K562 (cell line): ENCODE data around the gene UBAC2. TPM values are rescaled to one million over a fixed set of nuclear protein-coding genes. Genes with fewer than 3 reads are reported as not detected.

Source experiments
- ATAC-seq: fragments of 200-7000 bp; cut with Tn5 transposase; 3 replicates; pipeline ENCODE4 v1.9.1; 2020; ENCODE audit warnings: moderate library complexity
- BruUV-seq: library from RNA; stranded (reverse); fragments of 400-500 nt; replicated peaks from 2 replicates; lab custom pipeline; 2021; lab: Mats Ljungman, UMichigan
- CTCF ChIA-PET: fragments of 300-600 bp; formaldehyde crosslinking; extraction: SDS; loops from one replicate; lab custom pipeline; 2021; ENCODE audit warnings: low intra/inter-chr PET ratio; lab: Yijun Ruan, JAX
- POLR2A ChIA-PET: fragments of 300-600, 350-650 bp; sonication (Branson Sonifier 250); formaldehyde crosslinking; extraction: SDS; loops from one replicate; lab custom pipeline; 2021; ENCODE audit warnings: antibody characterized with exemption, inconsistent platforms; lab: Yijun Ruan, JAX
- DNase-seq, 4 experiments: peaks; one replicate each; pipeline versions ENCODE4 v3.0.0 to v3.0.0-alpha.2; 2011 to 2018; ENCODE audit warnings: low spot score in 3 of 4, mixed read lengths in 3 of 4; ENCODE audit errors: extremely low read depth in 1 of 4
- FAIRE-seq: peaks from 2 replicates; lab custom pipeline; 2011; peaks lifted over from hg19 to GRCh38; lab: Jason Lieb, UNC
- H2AFZ ChIP-seq: 2 replicates; pipeline ENCODE4 v1.6.0; 2011; ENCODE audit warnings: low read depth, low read length, control low read depth, inconsistent platforms
- H3K27ac ChIP-seq: fragments of 200-600 bp; 3 replicates; pipeline ENCODE4 v1.8.0; 2011; ENCODE audit warnings: low read depth, mild to moderate bottlenecking, control low read depth, inconsistent platforms, low read length, moderate library complexity, mixed read lengths; ENCODE audit errors: extremely low read depth
- H3K27me3 ChIP-seq, 2 experiments: fragments of 300-600 bp in 1 of 2; 2 replicates in 1 of 2; 3 replicates in 1 of 2; pipeline versions ENCODE4 v1.6.0 to v1.8.0; 2011; ENCODE audit warnings: inconsistent platforms in 2 of 2, low read length in 2 of 2, mild to moderate bottlenecking in 1 of 2, mixed read lengths in 1 of 2, moderate library complexity in 1 of 2; ENCODE audit not compliant: control insufficient read depth in 2 of 2, insufficient read depth in 2 of 2
- H3K36me3 ChIP-seq: fragments of 300-600 bp; 3 replicates; pipeline ENCODE4 v1.8.0; 2011; ENCODE audit warnings: mild to moderate bottlenecking, low read length, inconsistent platforms; ENCODE audit not compliant: control insufficient read depth, insufficient read depth
- H3K4me1 ChIP-seq, 2 experiments: fragments of 200-600 bp in 1 of 2; replicated peaks in 1 of 2; 2 replicates in 1 of 2; 3 replicates in 1 of 2; pipeline versions ENCODE4 v1.5.1 to v1.8.0; 2011; ENCODE audit warnings: inconsistent platforms in 2 of 2, low read length in 2 of 2, mild to moderate bottlenecking in 1 of 2, mixed read lengths in 1 of 2, moderate library complexity in 1 of 2; ENCODE audit not compliant: control insufficient read depth in 2 of 2, insufficient read depth in 2 of 2
- H3K4me2 ChIP-seq: 2 replicates; pipeline ENCODE4 v1.6.1; 2011; ENCODE audit warnings: low read length, control low read depth, inconsistent platforms, mixed read lengths; ENCODE audit not compliant: insufficient read depth
- H3K4me3 ChIP-seq: fragments of 200-600 bp; sonication (generic), shearing (Covaris generic); 2 replicates; pipeline ENCODE4 v1.5.1; 2016; ENCODE audit warnings: control low read depth, inconsistent platforms
- H3K79me2 ChIP-seq: fragments of 200-600 bp; 3 replicates; pipeline ENCODE4 v1.8.0; 2011; ENCODE audit warnings: low read length, inconsistent platforms; ENCODE audit not compliant: control insufficient read depth, insufficient read depth
- H3K9ac ChIP-seq, 2 experiments: 2 replicates each; pipeline versions ENCODE4 v1.6.0 to v1.6.1; 2011; ENCODE audit warnings: low read depth in 2 of 2, low read length in 2 of 2, control low read depth in 1 of 2, inconsistent platforms in 1 of 2, mild to moderate bottlenecking in 1 of 2, mixed read lengths in 1 of 2; ENCODE audit not compliant: insufficient read depth in 1 of 2
- H3K9me1 ChIP-seq: one replicate; pipeline ENCODE4 v1.6.0; 2011; ENCODE audit warnings: inconsistent platforms, mild to moderate bottlenecking, low read length, moderate library complexity; ENCODE audit not compliant: control insufficient read depth, insufficient read depth
- H3K9me3 ChIP-seq: replicated peaks from 2 replicates; pipeline ENCODE4 v1.5.1; 2011; ENCODE audit warnings: low read depth, low read length, inconsistent platforms; ENCODE audit not compliant: control insufficient read depth, insufficient read depth
- H4K20me1 ChIP-seq: replicated peaks from 2 replicates; pipeline ENCODE4 v1.6.1; 2011; ENCODE audit warnings: low read length, inconsistent platforms, mixed read lengths; ENCODE audit not compliant: control insufficient read depth, insufficient read depth
- BDP1 ChIP-seq: IDR thresholded peaks from 3 replicates; pipeline ENCODE4 v1.6.1; 2011; ENCODE audit not compliant: insufficient read length, insufficient read depth
- BHLHE40 ChIP-seq: IDR thresholded peaks from 2 replicates; pipeline ENCODE4 v1.6.1; 2011; ENCODE audit warnings: low read length, improper control_type of control experiment
- BMI1 ChIP-seq: fragments of 150-350 bp; IDR thresholded peaks from 2 replicates; pipeline ENCODE4 v1.6.1; 2014; ENCODE audit warnings: low read length
- CAMTA2 ChIP-seq: fragments of 250-450 bp; sonication (Bioruptor Pico); conservative IDR thresholded peaks from 2 replicates; pipeline ENCODE4 v1.5.1; 2022
- CHD4 ChIP-seq: fragments of 200-600 bp; sonication (generic); IDR thresholded peaks from 3 replicates; pipeline ENCODE4 v1.6.1; 2012; ENCODE audit warnings: low read depth, mild to moderate bottlenecking, mixed read lengths, low read length, inconsistent platforms; ENCODE audit not compliant: insufficient read depth, insufficient replicate concordance, poor library complexity, severe bottlenecking
- FOXA1 ChIP-seq: fragments of 450-650 bp; IDR thresholded peaks from 2 replicates; pipeline ENCODE4 v1.6.1; 2016; ENCODE audit warnings: mild to moderate bottlenecking, borderline replicate concordance
- PCBP1 ChIP-seq: fragments of 200-400 bp; formaldehyde crosslinking; IDR thresholded peaks from 2 replicates; pipeline ENCODE4 v1.6.1; 2018; ENCODE audit warnings: mild to moderate bottlenecking, low read depth, low read length; ENCODE audit not compliant: poor library complexity, severe bottlenecking
- THRAP3 ChIP-seq: fragments of 450-650 bp; IDR thresholded peaks from 2 replicates; pipeline ENCODE4 v1.6.1; 2016; ENCODE audit warnings: mild to moderate bottlenecking, inconsistent platforms, borderline replicate concordance
- WGBS: fragments of 100-300 bp; shearing (Covaris generic); methylation state at CpG from one replicate; pipeline ENCODE4 v1.1.6; 2016; ENCODE audit warnings: low coverage, mixed read lengths; ENCODE audit not compliant: insufficient coverage; ENCODE audit errors: missing lambda C conversion rate; 5-methylcytosine and 5-hydroxymethylcytosine counted together
- in situ Hi-C: fragments of 300-500 bp; cut with MboI; formaldehyde crosslinking; loops from 4 replicates; pipeline ENCODE4 v1.15.0; 2018; ENCODE audit warnings: inconsistent platforms, mixed read lengths
- intact Hi-C: fragments of 100-400 bp; cut with micrococcal nuclease; formaldehyde crosslinking; loops from 2 replicates; pipeline ENCODE4 v1.14.2; 2022
- polyA plus RNA-seq, 8 experiments: library from polyadenylated mRNA; depleted of rRNA in 4 of 8; stranded (reverse) in 5 of 8; unstranded in 3 of 8; fragments of >200 nt; fragmentation: Nextera tagmentation in 2 of 8; fragmentation: Illumina TruSeq in 1 of 8; extraction: Ambion mirVana in 2 of 8; extraction: Trizol in 1 of 8; gene quantifications; 2 replicates each; pipeline versions ENCODE4 v1.2.1 to v1.2.3, GENCODE V29; 2011 to 2014; ENCODE audit warnings: inconsistent platforms in 1 of 8, missing spikeins in 1 of 8
- total RNA-seq, 7 experiments: library from RNA; depleted of rRNA in 6 of 7; stranded (reverse); fragments of >200 nt in 6 of 7; fragmentation: Illumina TruSeq in 2 of 7; extraction: Trizol in 2 of 7; gene quantifications; 2 replicates each; pipeline versions ENCODE4 v1.2.1 to v1.2.3, GENCODE V29; 2011 to 2021; ENCODE audit warnings: low replicate concordance in 1 of 7
- TF ChIP-seq, protein P1 (sequence below): IDR thresholded peaks from 3 replicates; pipeline ENCODE4 v1.6.1; 2011; ENCODE audit warnings: borderline replicate concordance, mild to moderate bottlenecking, moderate library complexity; ENCODE audit not compliant: insufficient read length; ENCODE audit errors: extremely low read depth

Gene UBAC2
- total and polyA plus RNA-seq, 9 of the 15 experiments (the other 6 are each of a cell fraction or from before 2014, with no cell fraction given): 6.0 to 84.1 (median 32.3) TPM

DNA sequence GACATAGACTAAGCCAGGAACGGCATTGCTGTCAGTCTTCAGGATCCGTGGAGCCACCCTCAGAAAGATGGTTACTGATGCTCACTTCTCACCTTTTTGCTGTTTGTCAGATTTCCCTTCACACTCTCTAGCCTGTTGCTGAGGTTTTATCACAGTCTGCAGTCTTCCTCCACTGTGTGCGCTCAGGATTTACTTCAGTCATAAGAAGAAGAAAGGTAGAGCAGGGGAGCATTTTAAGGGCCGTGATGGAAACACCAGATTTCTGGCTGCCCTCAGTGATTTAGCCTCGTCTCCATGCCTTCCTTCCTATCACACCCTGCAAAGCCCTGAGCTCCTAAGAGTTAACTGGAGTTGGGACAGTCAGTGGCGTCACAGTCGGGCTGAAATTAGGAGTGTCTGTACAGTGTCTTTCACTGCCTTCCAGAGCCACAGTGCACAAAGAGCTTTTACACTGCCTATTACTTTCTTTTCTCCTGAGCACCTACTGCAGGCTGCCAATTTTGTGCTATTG is 166.5 kb downstream of the UBAC2 start:
- intact Hi-C loops: loop anchor here (2.0 to 5.0 kb wide), 2 partner anchors 42 to 95 kb away; no protein-coding TSS in a partner anchor
- BruUV-seq: no TSS peak
- no peak for DNase-seq

More for the DNA sequence above, 166.5 kb downstream of the UBAC2 start:
- Histone ChIP-seq H3K27ac (no peak overlapping the region), H3K79me2 (no peaks in the 10 kb centered on the region; the same call in 2 of the 3 replicates), H3K4me3 (no peak overlapping the region), H3K9me3 (no peaks in the 10 kb centered on the region), H2AFZ (no peak overlapping the region), H4K20me1 (no peaks in the 10 kb centered on the region), H3K4me2 (no peak overlapping the region), H3K4me1 (no peaks in the 10 kb centered on the region), H3K9me1 (no peaks in the 10 kb centered on the region), H3K27me3 (no peaks in the 10 kb centered on the region), H3K9ac (no peak overlapping the region), H3K36me3 (peaks cover 37% of the 10 kb centered on the region)
- FAIRE-seq: no peak
- TF ChIP-seq BMI1 (no peak), THRAP3 (no peak), BHLHE40 (no peak), CAMTA2 (no peak), FOXA1 (no peak), CHD4 (no peak), BDP1 (no peak), PCBP1 (no peak)
- TF ChIP-seq, protein P1, sequence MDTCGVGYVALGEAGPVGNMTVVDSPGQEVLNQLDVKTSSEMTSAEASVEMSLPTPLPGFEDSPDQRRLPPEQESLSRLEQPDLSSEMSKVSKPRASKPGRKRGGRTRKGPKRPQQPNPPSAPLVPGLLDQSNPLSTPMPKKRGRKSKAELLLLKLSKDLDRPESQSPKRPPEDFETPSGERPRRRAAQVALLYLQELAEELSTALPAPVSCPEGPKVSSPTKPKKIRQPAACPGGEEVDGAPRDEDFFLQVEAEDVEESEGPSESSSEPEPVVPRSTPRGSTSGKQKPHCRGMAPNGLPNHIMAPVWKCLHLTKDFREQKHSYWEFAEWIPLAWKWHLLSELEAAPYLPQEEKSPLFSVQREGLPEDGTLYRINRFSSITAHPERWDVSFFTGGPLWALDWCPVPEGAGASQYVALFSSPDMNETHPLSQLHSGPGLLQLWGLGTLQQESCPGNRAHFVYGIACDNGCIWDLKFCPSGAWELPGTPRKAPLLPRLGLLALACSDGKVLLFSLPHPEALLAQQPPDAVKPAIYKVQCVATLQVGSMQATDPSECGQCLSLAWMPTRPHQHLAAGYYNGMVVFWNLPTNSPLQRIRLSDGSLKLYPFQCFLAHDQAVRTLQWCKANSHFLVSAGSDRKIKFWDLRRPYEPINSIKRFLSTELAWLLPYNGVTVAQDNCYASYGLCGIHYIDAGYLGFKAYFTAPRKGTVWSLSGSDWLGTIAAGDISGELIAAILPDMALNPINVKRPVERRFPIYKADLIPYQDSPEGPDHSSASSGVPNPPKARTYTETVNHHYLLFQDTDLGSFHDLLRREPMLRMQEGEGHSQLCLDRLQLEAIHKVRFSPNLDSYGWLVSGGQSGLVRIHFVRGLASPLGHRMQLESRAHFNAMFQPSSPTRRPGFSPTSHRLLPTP: no peak
- no peak for ATAC-seq
- ChIA-PET POLR2A (no interaction called here), CTCF (interaction anchor here (1.1 kb wide), 1 partner anchor 98 kb away, joined by 5 read pairs; no protein-coding TSS in a partner anchor)
- in situ Hi-C loops: no loop called here
- WGBS: 85% methylated on average over 6 of the region's 7 CpGs
